Fibroblast of skin of right quadriceps (primary cell): ENCODE results near the gene VCL.
"Not testable (repeated sequence)": the region's sequence is repeated elsewhere in the genome, so short reads cannot be mapped to it uniquely, and the experiment has no call there.

ENCODE experiments used
- DNase-seq: peaks from one replicate; pipeline ENCODE4 v3.0.0-alpha.2; 2013

The VCL gene

GRCh38 chr10:73997787-73998622, at the start of gene VCL:
Gene VCL (plus strand): TSS chr10:73998116. CDS start chr10:73998208, 92 bp downstream.
- DNase-seq: peak; percentile 99

GRCh38 chr10:73948947-73949633, 48.8 kb upstream of the VCL start:
- DNase-seq: no peak

GRCh38 chr10:73950155-73950948, 47.6 kb upstream of the VCL start:
- DNase-seq: peak; percentile 79

- peak; percentile 66 for DNase-seq
These were observed 44.3 kb upstream of the VCL start for GRCh38 chr10:73953665-73954064.

- DNase-seq: no peak
These were observed 43.2 kb upstream of the VCL start for GRCh38 chr10:73954737-73955136.

GRCh38 chr10:73955719-73956118, 42.2 kb upstream of the VCL start:
- DNase-seq: no peak

- DNase-seq: peak; percentile 34
These were observed 41.2 kb upstream of the VCL start for GRCh38 chr10:73956476-73957359.

- DNase-seq: peak; percentile 42
These were observed 38.3 kb upstream of the VCL start for GRCh38 chr10:73959484-73960243.

GRCh38 chr10:73962386-73962785, 35.5 kb upstream of the VCL start:
- DNase-seq: no peak

- not testable (repeated sequence) for DNase-seq
These were observed 34.4 kb upstream of the VCL start for GRCh38 chr10:73963533-73963932.

GRCh38 chr10:73964743-73965142, 33.2 kb upstream of the VCL start:
- DNase-seq: peak; percentile 20

GRCh38 chr10:73965267-73965889, 32.5 kb upstream of the VCL start:
- DNase-seq: peak; percentile 14

- DNase-seq: peak; percentile 100
These were observed 31.8 kb upstream of the VCL start for GRCh38 chr10:73965890-73966768.

GRCh38 chr10:73967022-73967429, 30.9 kb upstream of the VCL start:
- DNase-seq: peak; percentile 7

GRCh38 chr10:73967544-73967943, 30.4 kb upstream of the VCL start:
- no peak for DNase-seq

- DNase-seq: peak; percentile 74
These were observed 29.8 kb upstream of the VCL start for GRCh38 chr10:73968098-73968521.

- DNase-seq: peak; percentile 31
These were observed 28.6 kb upstream of the VCL start for GRCh38 chr10:73969224-73969841.

GRCh38 chr10:73970845-73971244, 27.1 kb upstream of the VCL start:
- no peak for DNase-seq

- no peak for DNase-seq
These were observed 26.1 kb upstream of the VCL start for GRCh38 chr10:73971636-73972354.
